IPS DF 4.7 (cell line): ENCODE results near the gene CEP78.

Experiments
- DNase-seq: peaks from one replicate; pipeline ENCODE4 v3.0.0-alpha.2; 2013; ENCODE audit warnings: low spot score; ENCODE audit errors: extremely low read depth

CEP78 gene

GRCh38 chr9:78306222-78307076, 70.6 kb downstream of the CEP78 start:
- DNase-seq: no peak

DNA sequence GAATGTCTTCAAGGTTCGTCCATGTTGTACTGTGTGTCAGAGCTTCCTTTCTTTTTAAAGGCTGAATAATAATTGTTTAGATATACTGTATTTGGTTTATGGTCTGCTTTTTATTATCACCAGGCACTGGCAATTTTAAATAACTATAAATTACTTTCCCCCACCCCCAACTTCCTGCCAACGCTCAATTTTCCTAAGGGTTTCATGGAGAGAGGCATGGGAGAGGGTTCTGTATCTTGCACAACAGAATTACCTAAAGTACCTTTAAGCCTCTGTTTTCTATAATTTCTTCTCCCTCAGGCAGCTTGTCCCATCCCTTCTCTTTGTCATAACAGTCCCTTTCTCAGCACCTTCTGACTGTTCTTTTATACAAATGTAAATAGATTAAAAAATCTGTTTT, 71.5 kb downstream of the CEP78 start:
- DNase-seq: no peak

GRCh38 chr9:78309066-78309465, 73.2 kb downstream of the CEP78 start:
- DNase-seq: no peak

DNA sequence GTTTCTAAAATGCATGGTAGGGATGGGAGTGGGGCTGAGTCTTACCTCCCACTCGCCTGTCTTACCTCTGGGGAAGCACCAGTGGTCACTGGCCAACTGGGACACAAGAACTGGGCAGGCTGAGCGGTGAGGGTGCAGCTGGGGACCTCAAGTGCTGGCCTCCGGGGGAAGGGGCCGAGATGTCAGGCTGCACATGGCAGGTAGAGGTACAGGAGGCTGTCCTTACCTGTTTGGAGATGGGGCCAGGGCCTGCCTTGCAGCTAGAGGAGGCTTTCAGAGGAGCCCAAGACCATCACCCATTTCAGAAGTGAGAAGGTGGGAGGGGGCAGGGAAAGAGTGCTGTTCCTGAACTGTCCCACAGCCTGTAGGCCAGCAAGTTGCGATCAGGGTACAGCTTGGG, 75.2 kb downstream of the CEP78 start:
- no peak for DNase-seq

DNA sequence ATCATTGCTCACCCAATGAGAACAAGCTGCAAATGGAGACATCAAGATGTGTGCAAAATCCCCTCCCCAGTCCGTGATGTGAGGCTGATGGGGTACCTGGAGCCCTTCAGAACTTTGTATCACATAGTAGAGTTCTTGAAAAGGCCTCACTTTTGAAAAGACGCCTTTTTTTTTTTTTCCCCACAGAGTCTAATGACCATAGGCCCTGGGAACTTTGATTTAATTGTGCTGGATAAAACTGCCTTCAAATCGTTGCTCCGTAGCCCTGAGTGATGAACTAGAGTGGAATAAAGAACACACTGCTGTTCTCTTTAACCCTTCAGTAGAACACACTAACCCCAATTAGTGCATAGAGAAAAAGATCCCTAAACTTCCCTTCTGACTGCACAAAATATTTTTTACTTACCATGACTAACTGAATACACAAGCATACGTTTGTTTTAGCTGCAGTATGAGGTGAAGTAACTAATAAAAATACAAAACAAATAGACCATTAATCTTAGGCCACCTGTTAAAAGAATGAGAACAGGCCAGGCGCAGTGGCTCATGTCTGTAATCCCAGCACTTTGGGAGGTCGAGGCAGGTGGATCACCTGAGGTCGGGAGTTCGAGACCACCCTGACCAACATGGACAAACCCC, 76.1 kb downstream of the CEP78 start:
- DNase-seq: no peak

- no peak for DNase-seq
Measured at GRCh38 chr9:78314550-78314949, 78.7 kb downstream of the CEP78 start.

DNA sequence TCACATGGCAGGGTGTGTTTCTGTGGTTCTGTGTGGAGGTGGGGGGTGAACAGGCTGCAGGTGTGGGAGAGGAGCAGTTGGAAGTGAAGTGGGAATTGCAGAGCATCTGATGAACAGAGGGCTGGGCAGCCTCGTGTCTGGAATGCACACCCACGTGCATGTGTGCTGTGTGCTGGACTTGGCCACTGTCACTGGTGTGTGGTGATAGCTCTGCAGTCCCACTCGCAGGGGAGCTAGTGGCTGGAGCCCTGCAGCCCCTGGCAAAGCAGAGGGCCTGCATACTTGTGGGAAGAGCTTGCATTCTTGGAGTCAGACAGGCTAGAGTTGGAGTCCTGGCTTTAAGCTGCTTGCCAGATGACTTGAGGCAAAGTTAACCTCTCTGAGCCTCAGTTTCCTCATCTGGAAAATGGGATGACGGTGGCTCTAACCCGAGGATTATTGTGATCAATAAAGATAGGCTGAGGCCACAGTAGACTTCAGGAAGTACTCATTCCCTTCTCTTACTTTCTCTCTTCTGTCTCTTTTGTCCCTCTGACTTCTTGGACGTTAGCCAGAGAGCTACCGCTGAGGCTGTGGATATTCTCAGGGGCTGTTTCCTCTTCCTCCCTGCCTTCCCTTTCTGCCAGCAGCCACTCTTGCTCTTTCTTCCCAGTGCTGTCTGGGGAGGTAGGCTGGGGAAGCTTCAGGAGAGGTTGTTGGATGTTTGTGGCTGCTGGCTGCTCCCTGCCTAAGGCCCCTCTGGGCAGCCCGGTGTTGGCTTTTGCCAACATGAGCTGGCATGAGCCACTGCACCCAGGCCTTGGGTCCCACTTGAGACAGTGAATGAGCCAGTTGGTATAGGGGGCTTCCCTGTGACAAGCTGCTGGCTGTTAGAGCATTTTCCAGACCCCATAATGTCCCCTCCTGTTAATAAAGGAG, 79.3 kb downstream of the CEP78 start:
- no peak for DNase-seq

- no peak for DNase-seq
Measured at GRCh38 chr9:78316166-78316892, 80.5 kb downstream of the CEP78 start.

DNA sequence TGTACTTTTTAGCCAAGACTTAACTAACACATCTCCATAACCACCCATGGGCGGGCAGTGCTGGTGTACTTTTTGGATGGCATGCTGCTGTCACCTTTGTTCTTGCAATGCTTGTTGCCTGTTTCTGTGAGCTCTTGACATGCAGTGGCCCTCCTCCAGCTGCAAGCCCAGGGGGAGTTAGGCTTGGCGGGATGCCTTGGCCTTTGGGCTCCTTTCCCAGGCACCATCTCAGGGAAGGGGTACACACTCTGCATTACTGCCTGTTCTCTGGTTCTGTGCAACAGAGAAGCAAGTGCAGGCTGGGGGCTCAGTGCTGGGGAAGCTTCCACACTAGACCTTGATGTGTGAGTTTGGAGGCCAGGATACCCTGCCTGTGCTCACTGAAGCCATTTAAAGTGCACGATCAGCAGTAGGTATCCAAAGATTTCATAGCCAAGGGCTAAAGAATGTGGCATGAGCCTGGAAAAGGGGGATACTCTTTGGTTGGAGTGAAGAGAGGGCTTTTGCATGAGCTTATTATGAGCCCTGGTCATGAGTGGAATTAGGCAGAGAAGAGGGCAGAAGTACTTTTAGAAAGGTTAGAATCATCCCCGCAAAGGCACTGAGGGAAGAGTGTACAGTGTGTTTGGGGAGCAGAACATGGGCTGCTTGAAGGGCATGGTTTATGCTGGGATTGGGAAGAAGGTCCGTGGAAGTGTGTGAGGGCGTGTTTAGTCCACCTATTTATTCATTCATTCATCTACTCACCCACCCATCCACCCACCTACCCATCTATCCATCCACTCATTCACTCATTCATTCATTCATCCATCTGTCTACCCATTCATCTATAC, 83.5 kb downstream of the CEP78 start:
- no peak for DNase-seq

- no peak for DNase-seq
Measured at GRCh38 chr9:78320030-78320693, 84.3 kb downstream of the CEP78 start.

GRCh38 chr9:78320875-78321496, 85.1 kb downstream of the CEP78 start:
- DNase-seq: no peak

GRCh38 chr9:78321505-78321904, 85.6 kb downstream of the CEP78 start:
- DNase-seq: no peak

DNA sequence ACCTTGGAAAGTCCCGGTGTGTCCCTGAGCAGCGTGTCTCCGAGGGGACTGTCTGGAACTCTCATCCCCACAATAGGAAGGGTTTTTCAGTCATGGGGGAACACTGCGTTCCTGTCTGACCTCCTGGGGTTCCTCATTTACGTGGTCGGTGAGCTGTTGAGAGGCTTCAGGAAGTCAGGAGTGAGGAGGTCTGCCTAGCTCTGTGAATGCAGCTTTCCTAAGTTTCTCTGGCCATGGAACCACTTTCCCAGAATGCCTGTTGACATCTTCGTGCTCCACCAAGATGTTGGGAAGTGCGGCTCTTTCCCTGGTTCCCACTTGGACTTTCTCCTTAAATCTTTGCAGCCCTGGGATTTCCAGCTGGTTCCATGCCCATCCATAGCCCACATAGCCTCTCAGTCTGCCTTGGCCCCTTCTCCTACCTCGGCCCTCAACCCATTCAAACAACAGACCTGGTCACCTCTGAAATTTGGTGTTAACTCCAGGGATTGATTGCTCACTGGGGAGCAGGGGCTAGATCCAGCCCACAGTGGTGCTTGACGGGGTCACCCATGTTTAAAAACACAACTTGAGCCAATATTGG, 88.3 kb downstream of the CEP78 start:
- no peak for DNase-seq

DNA sequence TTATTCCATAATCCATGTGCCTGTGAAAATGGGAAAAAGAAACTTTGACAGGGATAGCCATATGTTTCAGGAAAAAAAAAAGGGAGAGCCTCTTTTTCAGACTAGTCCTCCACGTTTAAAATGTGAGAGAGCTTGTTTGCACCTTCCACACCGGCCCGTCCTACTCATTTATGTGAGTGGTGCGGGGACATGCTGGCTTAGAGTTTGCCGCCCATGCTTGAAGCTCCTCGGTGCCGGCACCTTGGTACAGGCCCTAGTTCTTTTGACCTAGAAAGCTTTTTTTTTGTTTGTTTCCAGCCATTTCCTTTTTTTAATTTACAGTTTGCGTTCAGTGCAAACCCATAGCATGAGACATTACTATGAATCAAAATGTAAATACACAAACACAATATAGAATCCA, 88.8 kb downstream of the CEP78 start:
- DNase-seq: no peak

DNA sequence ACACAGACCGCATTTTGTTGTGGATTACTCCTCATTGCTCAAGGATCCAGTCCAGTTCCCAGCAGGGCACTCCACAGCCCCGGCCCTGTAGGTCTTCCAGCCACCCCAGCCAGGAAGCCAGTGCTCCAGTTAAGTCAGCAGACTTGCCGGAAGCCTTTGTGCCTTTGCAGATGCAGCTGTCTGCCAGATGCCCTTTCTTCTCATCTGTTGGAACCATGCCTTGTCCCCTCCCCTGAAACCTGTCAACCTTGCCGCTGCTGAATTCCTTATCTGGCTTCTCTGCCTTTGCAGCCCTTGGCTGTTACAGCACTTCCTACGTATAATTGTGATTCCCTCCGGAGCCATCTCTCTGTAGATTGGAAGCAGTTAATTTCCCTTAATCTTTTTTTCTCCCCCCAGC, 89.5 kb downstream of the CEP78 start:
- no peak for DNase-seq

DNA sequence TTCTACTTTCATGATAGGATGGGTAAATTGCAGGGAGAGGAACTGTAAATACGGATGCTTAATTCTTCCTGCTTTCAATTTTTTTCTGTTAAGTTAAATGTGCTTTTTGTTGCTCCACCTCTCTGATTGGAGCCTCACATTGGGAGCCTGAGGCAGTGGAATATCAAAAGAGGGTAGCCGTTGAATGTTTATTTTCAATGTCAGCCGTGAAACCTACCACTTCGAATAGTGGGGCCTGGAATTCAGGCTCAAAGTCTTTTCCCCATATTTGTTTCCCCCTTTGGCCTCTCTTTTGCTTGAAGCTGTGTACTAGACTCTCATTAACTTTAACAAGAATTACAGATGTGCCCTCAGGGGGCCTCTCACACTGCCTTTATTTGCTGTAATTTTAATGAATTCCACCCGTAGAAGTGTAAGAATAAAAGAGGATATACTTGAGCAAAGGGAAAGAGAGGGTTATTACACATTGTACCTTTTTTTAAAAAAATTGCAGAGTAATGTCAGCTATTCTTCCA, 90.0 kb downstream of the CEP78 start:
- DNase-seq: no peak

DNA sequence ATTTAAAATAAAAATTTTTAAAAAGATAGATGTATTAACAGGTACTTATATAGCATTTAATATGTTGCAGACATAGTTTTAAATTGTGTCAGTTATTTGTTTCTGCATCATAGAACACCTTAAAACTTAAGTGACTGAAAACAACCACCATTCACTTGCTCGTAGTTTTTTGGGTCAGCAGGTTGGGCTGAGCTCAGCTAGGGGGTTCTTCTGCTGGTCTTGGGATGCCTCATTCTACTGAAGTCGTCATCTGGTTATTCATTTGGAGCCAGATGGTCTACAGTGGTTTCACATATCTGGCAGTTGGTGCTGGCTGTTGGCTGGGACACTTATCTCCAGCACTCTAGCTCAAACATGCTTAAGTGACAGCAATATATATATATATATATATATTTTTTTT, 90.7 kb downstream of the CEP78 start:
- DNase-seq: no peak
